Neural crest cell (in vitro differentiated cells): Measurements from ENCODE around the gene ELMOD3. TPM values are rescaled to one million over a fixed set of nuclear protein-coding genes. Genes with fewer than 3 reads are reported as not detected.
A peak's percentile ranks its signal among the peaks of the same experiment; 100 is the strongest.

ENCODE experiments used
- DNase-seq: peaks from one replicate; pipeline ENCODE4 v3.0.0; 2021; ENCODE audit warnings: low read depth, mixed read lengths, low spot score
- H3K27ac Mint-ChIP-seq: one replicate; pipeline ENCODE4 v1.8.0; 2021; ENCODE audit warnings: mild to moderate bottlenecking, mixed read lengths; ENCODE audit not compliant: unreplicated experiment
- H3K27me3 Mint-ChIP-seq: 2 replicates; pipeline ENCODE4 v1.8.0; 2021; ENCODE audit warnings: low read depth, mild to moderate bottlenecking, mixed read lengths
- H3K36me3 Mint-ChIP-seq: 2 replicates; pipeline ENCODE4 v1.8.0; 2021; ENCODE audit warnings: low read depth, mild to moderate bottlenecking, mixed read lengths
- H3K4me1 Mint-ChIP-seq: 2 replicates; pipeline ENCODE4 v1.8.0; 2021; ENCODE audit warnings: mixed read lengths
- H3K4me3 Mint-ChIP-seq: one replicate; pipeline ENCODE4 v1.8.0; 2021; ENCODE audit warnings: mild to moderate bottlenecking, mixed read lengths
- H3K9me3 Mint-ChIP-seq: 2 replicates; pipeline ENCODE4 v1.8.0; 2021; ENCODE audit warnings: mixed read lengths
- CTCF ChIP-seq: fragments of 200-600 bp; sonication (generic); conservative IDR thresholded peaks from 2 replicates; pipeline ENCODE4 v1.5.0; 2021; ENCODE audit warnings: antibody characterized with exemption, mild to moderate bottlenecking
- total RNA-seq: library from RNA; stranded (reverse); gene quantifications from 2 replicates; pipeline ENCODE4 v1.2.1, GENCODE V29; 2021

ELMOD3 gene
- total RNA-seq, 1 donor from 2014 or later, result 25.9 TPM

GRCh38 chr2:85344356-85344954 lies 10.1 kb upstream of the ELMOD3 start:
- Mint-ChIP-seq H3K9me3 (no peaks in the 10 kb centered on the region), H3K36me3 (peaks cover 4% of the 10 kb centered on the region), H3K4me1 (peaks cover 8% of the 10 kb centered on the region), H3K27ac (peak overlapping the region; percentile 50), H3K4me3 (no peak overlapping the region), H3K27me3 (no peaks in the 10 kb centered on the region)
- TF ChIP-seq CTCF, result no peak
- no peak for DNase-seq

- Mint-ChIP-seq H3K9me3 (no peaks in the 10 kb centered on the region), H3K4me3 (no peak overlapping the region), H3K27ac (no peak overlapping the region), H3K4me1 (peaks cover under 1% of the 10 kb centered on the region), H3K36me3 (peaks cover 11% of the 10 kb centered on the region), H3K27me3 (no peaks in the 10 kb centered on the region)
- no peak for DNase-seq
- no peak for TF ChIP-seq CTCF
These were observed 7.0 kb upstream of the ELMOD3 start for GRCh38 chr2:85347599-85347998.

- Mint-ChIP-seq H3K27ac (peak overlapping the region; percentile 93), H3K9me3 (no peaks in the 10 kb centered on the region), H3K36me3 (peaks cover 7% of the 10 kb centered on the region), H3K4me3 (peak overlapping the region; percentile 99), H3K27me3 (no peaks in the 10 kb centered on the region), H3K4me1 (peaks cover 37% of the 10 kb centered on the region)
- no peak for DNase-seq
- no peak for TF ChIP-seq CTCF
These were observed 688 bp upstream of the ELMOD3 start for GRCh38 chr2:85353876-85354285.

- Mint-ChIP-seq H3K27ac (peak overlapping the region; percentile 99), H3K4me1 (peaks cover 37% of the 10 kb centered on the region), H3K4me3 (peak overlapping the region; percentile 99), H3K9me3 (no peaks in the 10 kb centered on the region), H3K27me3 (no peaks in the 10 kb centered on the region), H3K36me3 (peaks cover 4% of the 10 kb centered on the region)
- DNase-seq, result no peak
- no peak for TF ChIP-seq CTCF
These were observed 473 bp downstream of the ELMOD3 start for GRCh38 chr2:85355073-85355410.

- Mint-ChIP-seq H3K4me1 (peaks cover 37% of the 10 kb centered on the region), H3K27me3 (no peaks in the 10 kb centered on the region), H3K27ac (no peak overlapping the region), H3K4me3 (peak overlapping the region; percentile 99), H3K36me3 (peaks cover 1% of the 10 kb centered on the region), H3K9me3 (no peaks in the 10 kb centered on the region)
- no peak for TF ChIP-seq CTCF
- no peak for DNase-seq
These were observed 952 bp downstream of the ELMOD3 start for GRCh38 chr2:85355521-85355920.
